SIG-M5 treated with dmso at 0.1 percent for 504 hours (cell line): Measurements from ENCODE around the gene SIRPD.

ENCODE experiments used
- DNase-seq: peaks from one replicate; lab custom pipeline; 2025; ENCODE audit not compliant: unreplicated experiment; lab: John Stamatoyannopoulos, UW

Gene SIRPD

DNA sequence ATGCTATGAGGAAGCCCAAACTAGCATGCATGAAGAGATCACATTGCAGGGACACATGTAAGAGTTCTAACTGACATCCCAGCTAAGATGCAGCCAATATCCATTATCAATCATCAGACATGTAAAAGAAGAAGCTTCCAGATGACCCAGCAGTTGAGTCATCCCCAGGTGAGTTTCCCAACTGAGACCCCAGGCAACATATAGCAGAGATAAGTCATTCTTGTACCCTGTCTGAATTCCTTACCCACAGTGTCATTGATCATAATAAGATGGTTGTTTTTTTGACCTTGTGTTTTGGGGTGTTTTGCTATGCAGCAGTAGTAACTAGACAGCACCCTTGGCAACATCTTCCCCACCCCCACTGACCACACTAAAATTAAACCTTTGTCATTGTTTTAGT lies 18.9 kb downstream of the SIRPD start:
- no peak for DNase-seq

- DNase-seq, result peak; percentile 100
These were observed 19.8 kb downstream of the SIRPD start for GRCh38 chr20:1537731-1538058.

DNA sequence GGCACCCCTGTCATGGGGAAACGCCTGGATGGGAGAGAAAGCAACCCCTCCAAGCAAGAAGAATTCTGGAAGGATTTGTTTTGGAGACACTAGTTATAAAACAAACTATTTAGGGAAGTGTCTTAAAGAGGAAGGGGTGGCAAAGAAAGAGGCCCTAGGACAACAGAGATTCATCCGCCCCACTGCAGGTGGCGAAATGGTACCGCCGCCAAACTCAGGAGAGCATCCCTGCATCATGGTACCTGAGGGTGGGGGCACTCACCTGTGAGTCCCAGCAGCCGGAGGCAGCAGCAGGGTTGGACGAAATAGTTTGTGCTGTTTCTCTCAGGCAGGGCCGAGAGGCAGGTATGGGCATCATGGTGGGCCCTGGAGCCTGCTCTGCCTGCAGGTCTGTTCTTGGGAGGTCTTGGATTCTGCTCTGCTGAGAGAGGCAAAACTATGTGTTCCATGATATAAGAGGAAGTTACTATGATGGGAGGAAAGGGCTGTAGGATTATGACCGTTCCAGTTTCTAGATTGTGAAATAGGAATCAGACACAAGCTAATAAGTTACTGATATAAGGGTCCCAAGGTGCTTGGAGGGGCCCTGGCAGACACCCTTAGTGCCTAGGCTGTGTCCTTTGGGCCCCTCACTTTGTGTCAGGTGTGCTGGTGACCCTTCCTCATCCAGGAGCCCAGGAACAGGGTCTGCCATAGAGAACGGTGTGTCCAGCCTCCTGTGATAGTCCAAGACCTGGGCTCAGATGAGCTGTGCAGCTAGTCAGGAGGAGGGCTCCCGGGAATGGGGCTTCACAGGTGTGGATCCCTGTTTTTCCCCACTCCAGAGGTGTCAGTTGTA lies 20.4 kb downstream of the SIRPD start:
- peak; percentile 93 for DNase-seq

- peak; percentile 94 for DNase-seq
These were observed 21.9 kb downstream of the SIRPD start for GRCh38 chr20:1535420-1536175.

DNA sequence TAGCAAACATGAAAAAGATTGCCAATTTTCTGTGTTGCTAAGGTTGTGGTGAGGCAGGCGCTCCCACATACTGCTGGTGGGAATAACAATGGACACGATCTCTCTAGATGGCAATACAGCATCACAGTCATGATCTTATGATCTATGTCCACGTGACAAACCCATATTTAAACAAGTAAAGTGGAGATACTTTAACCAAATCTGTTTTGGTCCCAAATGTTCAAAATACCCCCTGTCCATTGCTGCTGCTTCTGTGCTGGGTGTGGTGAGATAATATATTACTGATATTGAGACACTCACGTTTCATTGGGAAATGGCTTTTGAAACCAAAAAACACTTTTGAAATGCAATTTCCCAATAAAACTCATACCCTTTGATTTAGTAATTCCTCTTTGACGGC lies 23.0 kb downstream of the SIRPD start:
- DNase-seq, result peak; percentile 53

DNA sequence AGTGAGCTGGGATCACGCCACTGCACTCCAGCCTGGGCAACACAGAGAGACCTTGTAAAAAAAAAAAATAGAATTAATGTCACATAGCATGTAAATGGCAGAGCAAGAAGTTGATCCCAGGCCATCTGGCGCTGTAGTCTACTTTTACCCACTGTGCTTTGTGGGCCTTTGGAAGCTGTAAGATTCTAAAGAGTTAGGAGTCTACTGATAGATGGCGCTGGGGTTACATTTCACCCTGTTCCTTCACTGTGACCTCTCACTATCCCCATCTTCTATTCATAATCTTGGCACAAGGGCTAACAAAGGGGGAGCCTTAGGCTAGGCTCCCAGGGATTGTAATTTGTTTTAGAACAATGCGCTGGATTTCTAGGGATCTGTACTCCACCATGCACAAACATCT lies 24.4 kb downstream of the SIRPD start:
- DNase-seq, result peak; percentile 70

GRCh38 chr20:1528811-1529210 lies 28.7 kb downstream of the SIRPD start:
- peak; percentile 62 for DNase-seq

GRCh38 chr20:1527923-1528322 lies 29.6 kb downstream of the SIRPD start:
- no peak for DNase-seq

- no peak for DNase-seq
These were observed 30.6 kb downstream of the SIRPD start for GRCh38 chr20:1526896-1527295.

DNA sequence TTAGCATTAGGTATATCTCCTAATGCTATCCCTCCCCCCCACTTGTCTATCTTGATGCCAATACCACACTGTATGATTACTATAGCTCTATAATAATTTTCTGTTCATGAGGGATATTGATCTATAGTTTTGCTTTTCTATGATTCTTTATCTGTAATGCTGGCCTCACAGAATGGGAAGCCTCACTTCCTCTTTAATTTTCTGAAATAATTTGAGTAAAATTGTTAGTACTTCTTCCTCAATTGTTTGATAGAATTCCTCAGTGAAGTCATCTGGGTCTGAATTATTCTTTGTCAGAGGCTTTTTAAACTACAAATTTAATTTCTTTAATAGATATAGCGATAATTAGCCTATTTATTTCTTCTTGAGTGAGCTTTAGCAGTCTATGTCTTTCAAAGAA lies 31.2 kb downstream of the SIRPD start:
- peak; percentile 12 for DNase-seq

GRCh38 chr20:1524004-1524403 lies 33.5 kb downstream of the SIRPD start:
- DNase-seq, result peak; percentile 80

DNA sequence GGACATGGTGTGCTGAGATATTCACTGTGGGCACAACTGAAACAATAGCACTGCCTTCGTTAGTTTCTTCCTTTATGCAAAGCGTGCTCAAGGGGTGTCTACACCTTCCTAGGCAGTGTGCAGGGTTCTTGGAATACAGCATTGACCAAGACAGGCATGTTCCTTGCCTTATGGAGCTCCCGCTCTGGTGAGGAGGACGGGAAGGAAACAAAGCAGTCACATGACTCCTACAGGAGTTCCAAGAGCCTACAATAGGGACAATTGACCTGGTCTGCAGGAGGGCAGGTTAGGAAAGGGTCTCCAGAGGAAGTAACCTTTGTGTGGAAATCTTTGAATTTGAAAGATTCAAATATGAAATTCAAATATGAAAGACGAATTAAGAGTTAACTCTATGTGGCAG lies 40.5 kb downstream of the SIRPD start:
- DNase-seq, result no peak

DNA sequence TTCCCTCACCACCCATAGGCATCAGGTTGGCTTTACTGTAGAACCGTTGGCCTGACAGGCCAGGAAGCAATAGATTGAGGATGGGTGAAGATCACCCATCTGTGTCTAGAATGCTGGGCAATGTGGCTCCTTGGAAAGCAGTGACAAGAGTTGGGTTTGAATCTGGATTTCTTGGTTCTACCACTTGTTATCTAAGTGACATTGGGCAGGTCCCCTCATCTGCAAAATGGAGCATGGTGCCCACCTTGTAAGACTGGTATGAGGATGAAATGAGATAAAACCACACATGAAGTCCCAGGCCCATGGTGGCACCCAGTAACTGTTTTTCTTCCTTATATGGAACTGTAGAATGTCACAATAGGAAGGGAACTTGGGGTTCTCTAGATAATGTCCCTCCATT lies 43.7 kb downstream of the SIRPD start:
- DNase-seq, result no peak

DNA sequence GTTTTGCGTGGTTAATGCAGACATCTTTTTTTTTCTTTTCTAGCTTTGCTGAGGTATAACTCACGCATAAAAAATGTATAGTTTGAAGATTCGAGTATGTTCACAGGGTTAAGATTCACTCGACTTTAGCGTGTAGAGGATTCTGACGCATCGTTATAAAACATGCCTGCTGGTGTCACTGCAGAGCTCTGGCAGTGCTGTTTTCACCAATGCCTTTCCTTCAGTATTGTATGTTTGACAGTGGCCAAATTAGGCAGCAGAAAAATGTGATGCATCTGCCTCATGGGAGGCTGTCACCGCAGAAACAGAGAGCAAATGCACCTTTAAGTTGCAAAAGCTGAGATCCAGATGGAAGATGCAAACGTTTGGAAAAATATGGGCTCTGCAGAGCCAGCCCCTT lies 48.3 kb downstream of the SIRPD start:
- peak; percentile 71 for DNase-seq

- no peak for DNase-seq
These were observed 48.9 kb downstream of the SIRPD start for GRCh38 chr20:1508574-1508973.

DNA sequence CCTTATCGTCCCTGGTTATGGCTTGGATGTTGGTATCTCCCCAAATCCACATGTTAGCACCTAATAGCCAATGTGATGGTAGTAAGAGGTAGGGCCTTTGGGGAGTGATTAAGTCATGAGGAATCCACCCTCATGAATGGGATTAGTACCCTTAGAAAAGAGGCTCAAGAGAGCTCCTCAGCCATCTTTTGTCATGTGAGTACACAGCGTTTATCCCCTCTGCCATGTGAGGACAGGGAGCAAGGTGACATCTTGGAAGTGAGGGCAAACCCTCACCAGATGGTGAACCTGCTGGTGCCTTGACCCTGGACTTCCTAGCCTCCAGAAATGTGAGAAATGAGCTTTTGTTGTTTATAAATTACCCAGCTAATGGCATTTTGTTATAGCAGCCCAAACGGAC lies 50.2 kb downstream of the SIRPD start:
- DNase-seq, result no peak

- no peak for DNase-seq
These were observed 51.6 kb downstream of the SIRPD start for GRCh38 chr20:1505871-1506270.

- DNase-seq, result no peak
These were observed 52.1 kb downstream of the SIRPD start for GRCh38 chr20:1505361-1505760.

- peak; percentile 97 for DNase-seq
These were observed 53.8 kb downstream of the SIRPD start for GRCh38 chr20:1503564-1504227.

DNA sequence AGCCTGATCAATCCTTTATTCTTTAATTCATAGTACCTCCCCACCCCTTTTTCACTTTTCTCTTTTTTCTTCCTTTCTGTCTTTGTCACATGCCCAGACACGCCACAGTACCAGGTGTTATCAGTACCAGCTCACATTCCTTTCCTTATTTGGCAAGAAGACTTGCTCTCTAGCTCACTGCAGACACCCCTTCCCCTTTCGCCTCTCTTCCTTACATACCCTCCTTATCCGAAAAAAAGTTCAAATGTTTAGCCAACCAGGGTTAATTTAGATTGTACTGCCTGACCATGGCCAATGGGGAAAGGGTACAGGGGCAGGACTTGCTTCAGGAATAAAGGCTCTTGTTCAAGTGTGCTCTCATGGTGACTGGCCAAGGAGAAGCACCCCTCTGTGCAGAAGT lies 57.0 kb downstream of the SIRPD start:
- DNase-seq, result no peak

- no peak for DNase-seq
These were observed 57.7 kb downstream of the SIRPD start for GRCh38 chr20:1499528-1500420.
